GM19455 (cell line): ENCODE data around the gene TENT5C.

ENCODE experiments used
- ATAC-seq: cut with Tn5 transposase; IDR thresholded peaks from one replicate; pipeline ENCODE4 v1.9.1; 2021; ENCODE audit not compliant: unreplicated experiment

Gene TENT5C

GRCh38 chr1:117653195-117653594, 47.3 kb downstream of the TENT5C start:
- no peak for ATAC-seq

- peak; percentile 16 for ATAC-seq
These were observed 48.1 kb downstream of the TENT5C start for GRCh38 chr1:117653732-117654492.

GRCh38 chr1:117654493-117655219, 48.8 kb downstream of the TENT5C start:
- ATAC-seq, result peak; percentile 78

- no peak for ATAC-seq
These were observed 49.4 kb downstream of the TENT5C start for GRCh38 chr1:117655220-117655577.

- ATAC-seq, result peak; percentile 45
These were observed 50.4 kb downstream of the TENT5C start for GRCh38 chr1:117656202-117656641.

- ATAC-seq, result no peak
These were observed 51.2 kb downstream of the TENT5C start for GRCh38 chr1:117657031-117657430.

GRCh38 chr1:117657949-117658660, 52.3 kb downstream of the TENT5C start:
- ATAC-seq, result no peak

- peak; percentile 28 for ATAC-seq
These were observed 52.8 kb downstream of the TENT5C start for GRCh38 chr1:117658676-117659075.

- no peak for ATAC-seq
These were observed 53.9 kb downstream of the TENT5C start for GRCh38 chr1:117659550-117660270.

GRCh38 chr1:117660271-117660965, 54.6 kb downstream of the TENT5C start:
- ATAC-seq, result no peak

GRCh38 chr1:117661027-117661426, 55.2 kb downstream of the TENT5C start:
- ATAC-seq, result no peak

- no peak for ATAC-seq
These were observed 56.8 kb downstream of the TENT5C start for GRCh38 chr1:117662667-117663066.

- ATAC-seq, result no peak
These were observed 57.5 kb downstream of the TENT5C start for GRCh38 chr1:117663156-117663902.

- ATAC-seq, result peak; percentile 96
These were observed 58.5 kb downstream of the TENT5C start for GRCh38 chr1:117664314-117664713.

GRCh38 chr1:117665556-117666270, 59.9 kb downstream of the TENT5C start:
- no peak for ATAC-seq

GRCh38 chr1:117669572-117669971, 63.7 kb downstream of the TENT5C start:
- ATAC-seq, result no peak

- no peak for ATAC-seq
These were observed 65.3 kb downstream of the TENT5C start for GRCh38 chr1:117670976-117671780.

- ATAC-seq, result no peak
These were observed 66.1 kb downstream of the TENT5C start for GRCh38 chr1:117671781-117672501.
